ENCODE results near the gene CAPG. TPM values are rescaled to one million over a fixed set of nuclear protein-coding genes. Genes with fewer than 3 reads are reported as not detected.

The CAPG gene
- total and polyA plus RNA-seq, 2 donors from 2014 or later: 361 to 377 TPM

DNA sequence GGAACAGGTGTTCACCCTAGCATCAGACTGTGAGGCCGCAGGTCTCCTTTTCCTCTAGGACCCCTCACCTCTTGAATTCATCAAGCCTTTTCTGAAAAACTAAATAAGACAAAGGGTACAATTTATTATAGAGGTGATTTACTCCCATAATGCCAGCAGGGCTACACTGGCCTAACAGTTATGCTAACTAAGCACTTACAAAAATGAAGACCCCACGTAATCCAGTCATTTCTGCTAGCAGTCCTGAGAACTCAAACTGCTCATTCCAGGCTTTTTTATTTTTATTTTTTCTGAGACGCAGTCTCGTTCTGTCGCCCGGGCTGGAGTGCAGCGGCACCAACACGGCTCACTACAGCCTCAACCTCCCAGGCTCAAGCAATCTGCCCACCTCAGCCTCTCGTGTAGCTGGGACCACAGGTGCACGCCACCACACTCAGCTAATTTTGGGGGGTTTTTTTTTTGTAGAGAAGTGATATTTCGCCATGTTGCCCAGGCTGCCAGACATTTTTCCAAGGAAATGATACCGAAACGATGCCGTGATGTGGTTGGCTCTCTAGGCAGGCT, 14.2 kb downstream of the CAPG start:
- Histone ChIP-seq H3K4me3 (ENCODE audit: low read length in 3 of 3) (peak overlapping the region in 1 of 3 donors; percentile 18), H3K9ac (ENCODE audit: low read length in 3 of 3) (peak overlapping the region in 1 of 3 donors; percentile 21), H3K9me3 (ENCODE audit: control insufficient read depth in 2 of 3, insufficient read depth in 1 of 3, low read length in 3 of 3) (no peaks in the 10 kb centered on the region), H3K36me3 (ENCODE audit: control insufficient read depth in 2 of 3, insufficient read depth in 3 of 3, low read length in 3 of 3) (peaks cover 0 to 4% (median 2%) of the 10 kb centered on the region in 3 donors), H3K4me1 (ENCODE audit: control insufficient read depth in 2 of 3, insufficient read depth in 2 of 3, low read depth in 1 of 3, low read length in 3 of 3) (peaks cover 0 to 20% (median 4%) of the 10 kb centered on the region in 3 donors), H3K27ac (ENCODE audit: low read depth in 2 of 2, low read length in 2 of 2) (peak overlapping the region; percentile 52 to 76), H3K27me3 (ENCODE audit: control insufficient read depth, insufficient read depth, low read length) (no peaks in the 10 kb centered on the region)
- DNase-seq (no peak), FAIRE-seq (no peak)
- TF ChIP-seq, protein P1, sequence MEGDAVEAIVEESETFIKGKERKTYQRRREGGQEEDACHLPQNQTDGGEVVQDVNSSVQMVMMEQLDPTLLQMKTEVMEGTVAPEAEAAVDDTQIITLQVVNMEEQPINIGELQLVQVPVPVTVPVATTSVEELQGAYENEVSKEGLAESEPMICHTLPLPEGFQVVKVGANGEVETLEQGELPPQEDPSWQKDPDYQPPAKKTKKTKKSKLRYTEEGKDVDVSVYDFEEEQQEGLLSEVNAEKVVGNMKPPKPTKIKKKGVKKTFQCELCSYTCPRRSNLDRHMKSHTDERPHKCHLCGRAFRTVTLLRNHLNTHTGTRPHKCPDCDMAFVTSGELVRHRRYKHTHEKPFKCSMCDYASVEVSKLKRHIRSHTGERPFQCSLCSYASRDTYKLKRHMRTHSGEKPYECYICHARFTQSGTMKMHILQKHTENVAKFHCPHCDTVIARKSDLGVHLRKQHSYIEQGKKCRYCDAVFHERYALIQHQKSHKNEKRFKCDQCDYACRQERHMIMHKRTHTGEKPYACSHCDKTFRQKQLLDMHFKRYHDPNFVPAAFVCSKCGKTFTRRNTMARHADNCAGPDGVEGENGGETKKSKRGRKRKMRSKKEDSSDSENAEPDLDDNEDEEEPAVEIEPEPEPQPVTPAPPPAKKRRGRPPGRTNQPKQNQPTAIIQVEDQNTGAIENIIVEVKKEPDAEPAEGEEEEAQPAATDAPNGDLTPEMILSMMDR (IDR thresholded peaks at IDR 0.05; ENCODE audit: borderline replicate concordance, extremely low read depth, insufficient read depth): no peak
- intact Hi-C loops (cut with DNase I): no loop called here

DNA sequence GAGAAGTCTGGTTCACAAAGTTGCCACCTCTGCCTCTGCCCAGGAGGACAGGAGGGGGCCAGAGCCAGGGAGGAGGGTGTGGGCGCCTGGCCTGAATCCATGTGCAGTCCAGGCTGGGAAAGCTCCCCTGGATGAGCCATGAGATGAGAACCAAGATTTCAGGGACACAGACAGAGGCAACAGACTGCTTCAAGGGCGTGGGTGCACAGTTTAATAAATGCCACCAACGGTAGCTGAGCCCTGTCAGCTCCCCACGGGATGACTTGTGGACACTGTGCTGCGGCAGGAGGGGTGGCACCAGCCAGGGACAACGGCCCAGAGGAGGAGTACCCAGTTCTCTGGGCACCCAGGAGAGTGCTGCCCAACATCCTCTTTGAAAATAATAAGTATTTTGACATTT, 15.2 kb downstream of the CAPG start:
- no peak overlapping the region for H3K9ac ChIP-seq (ENCODE audit: low read length in 3 of 3)
- H3K36me3 ChIP-seq (ENCODE audit: control insufficient read depth in 2 of 3, insufficient read depth in 3 of 3, low read length in 3 of 3): peaks cover 0 to 4% (median under 1%) of the 10 kb centered on the region in 3 donors
- TF ChIP-seq, protein P1 (IDR thresholded peaks at IDR 0.05; ENCODE audit: borderline replicate concordance, extremely low read depth, insufficient read depth): no peak
- H3K4me1 ChIP-seq (ENCODE audit: control insufficient read depth in 2 of 3, insufficient read depth in 2 of 3, low read depth in 1 of 3, low read length in 3 of 3): peaks cover 0 to 20% (median 4%) of the 10 kb centered on the region in 3 donors
- no peak overlapping the region for H3K27ac ChIP-seq (ENCODE audit: low read depth in 2 of 2, low read length in 2 of 2)
- no peaks in the 10 kb centered on the region for H3K27me3 ChIP-seq (ENCODE audit: control insufficient read depth, insufficient read depth, low read length)
- H3K9me3 ChIP-seq (ENCODE audit: control insufficient read depth in 2 of 3, insufficient read depth in 1 of 3, low read length in 3 of 3): no peaks in the 10 kb centered on the region
- no peak overlapping the region for H3K4me3 ChIP-seq (ENCODE audit: low read length in 3 of 3)
- no peak for DNase-seq
- intact Hi-C loops (cut with DNase I): no loop called here
- FAIRE-seq: no peak

DNA sequence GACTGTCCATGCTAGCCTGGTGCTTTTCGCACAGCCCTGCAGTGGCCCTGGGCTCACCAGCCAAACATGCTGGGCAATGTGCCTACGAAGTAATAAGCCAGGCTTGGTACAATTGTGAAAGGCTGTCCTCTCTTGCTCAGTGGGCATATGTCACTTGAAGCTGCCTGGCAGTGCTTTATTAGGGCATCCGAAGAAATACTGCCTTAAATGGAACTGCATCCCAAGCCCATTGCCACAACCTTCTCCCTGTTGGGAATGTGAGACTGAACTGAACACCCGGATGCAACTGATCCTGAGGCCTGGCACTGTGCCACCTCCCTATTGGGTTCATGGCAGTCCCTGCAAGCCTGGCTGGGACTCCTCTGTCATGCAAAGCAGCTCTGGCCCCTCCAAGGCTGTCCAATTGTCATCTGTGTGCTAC, 15.9 kb downstream of the CAPG start:
- Histone ChIP-seq H3K4me3 (ENCODE audit: low read length in 3 of 3) (no peak overlapping the region), H3K27me3 (ENCODE audit: control insufficient read depth, insufficient read depth, low read length) (no peaks in the 10 kb centered on the region), H3K9ac (ENCODE audit: low read length in 3 of 3) (no peak overlapping the region), H3K4me1 (ENCODE audit: control insufficient read depth in 2 of 3, insufficient read depth in 2 of 3, low read depth in 1 of 3, low read length in 3 of 3) (peaks cover 0 to 20% (median 4%) of the 10 kb centered on the region in 3 donors), H3K36me3 (ENCODE audit: control insufficient read depth in 2 of 3, insufficient read depth in 3 of 3, low read length in 3 of 3) (peaks cover 0 to 5% (median 4%) of the 10 kb centered on the region in 3 donors), H3K9me3 (ENCODE audit: control insufficient read depth in 2 of 3, insufficient read depth in 1 of 3, low read length in 3 of 3) (no peaks in the 10 kb centered on the region), H3K27ac (ENCODE audit: low read depth in 2 of 2, low read length in 2 of 2) (no peak overlapping the region)
- no peak for FAIRE-seq
- intact Hi-C loops (cut with DNase I): no loop called here
- DNase-seq: peak in 1 of 5 donors; percentile 32
- TF ChIP-seq, protein P1 (IDR thresholded peaks at IDR 0.05; ENCODE audit: borderline replicate concordance, extremely low read depth, insufficient read depth): no peak
